ENCODE data around the gene USP28.

Gene USP28

DNA sequence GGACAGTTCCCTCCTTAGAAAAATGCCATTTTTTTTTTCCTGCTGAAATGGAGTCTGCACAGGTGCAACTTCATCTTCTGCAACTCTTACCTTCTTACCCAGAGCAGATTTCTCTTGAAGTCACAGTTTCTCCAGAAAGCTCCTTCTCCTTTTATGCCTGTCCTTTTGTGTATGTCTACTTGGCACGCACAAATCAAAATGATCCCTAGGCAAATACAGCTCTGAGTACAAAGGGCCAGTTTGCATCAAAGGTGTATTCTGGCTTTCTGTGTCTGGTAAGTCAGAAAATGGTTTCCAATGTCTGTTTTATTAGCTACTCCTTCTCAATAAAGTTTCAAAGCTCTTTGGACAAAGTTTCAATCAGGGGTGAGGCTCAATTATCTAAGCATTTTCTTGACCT, 93.2 kb downstream of the USP28 start:
- DNase-seq (ENCODE audit: low read depth), result no peak
- TF ChIP-seq, protein P1, sequence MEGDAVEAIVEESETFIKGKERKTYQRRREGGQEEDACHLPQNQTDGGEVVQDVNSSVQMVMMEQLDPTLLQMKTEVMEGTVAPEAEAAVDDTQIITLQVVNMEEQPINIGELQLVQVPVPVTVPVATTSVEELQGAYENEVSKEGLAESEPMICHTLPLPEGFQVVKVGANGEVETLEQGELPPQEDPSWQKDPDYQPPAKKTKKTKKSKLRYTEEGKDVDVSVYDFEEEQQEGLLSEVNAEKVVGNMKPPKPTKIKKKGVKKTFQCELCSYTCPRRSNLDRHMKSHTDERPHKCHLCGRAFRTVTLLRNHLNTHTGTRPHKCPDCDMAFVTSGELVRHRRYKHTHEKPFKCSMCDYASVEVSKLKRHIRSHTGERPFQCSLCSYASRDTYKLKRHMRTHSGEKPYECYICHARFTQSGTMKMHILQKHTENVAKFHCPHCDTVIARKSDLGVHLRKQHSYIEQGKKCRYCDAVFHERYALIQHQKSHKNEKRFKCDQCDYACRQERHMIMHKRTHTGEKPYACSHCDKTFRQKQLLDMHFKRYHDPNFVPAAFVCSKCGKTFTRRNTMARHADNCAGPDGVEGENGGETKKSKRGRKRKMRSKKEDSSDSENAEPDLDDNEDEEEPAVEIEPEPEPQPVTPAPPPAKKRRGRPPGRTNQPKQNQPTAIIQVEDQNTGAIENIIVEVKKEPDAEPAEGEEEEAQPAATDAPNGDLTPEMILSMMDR (conservative IDR thresholded peaks at IDR 0.05; ENCODE audit: control insufficient read depth, insufficient read depth, low read depth, low read length), result no peak
- no peak overlapping the region for H3K4me3 ChIP-seq (ENCODE audit: control insufficient read depth, low read depth, low read length)

DNA sequence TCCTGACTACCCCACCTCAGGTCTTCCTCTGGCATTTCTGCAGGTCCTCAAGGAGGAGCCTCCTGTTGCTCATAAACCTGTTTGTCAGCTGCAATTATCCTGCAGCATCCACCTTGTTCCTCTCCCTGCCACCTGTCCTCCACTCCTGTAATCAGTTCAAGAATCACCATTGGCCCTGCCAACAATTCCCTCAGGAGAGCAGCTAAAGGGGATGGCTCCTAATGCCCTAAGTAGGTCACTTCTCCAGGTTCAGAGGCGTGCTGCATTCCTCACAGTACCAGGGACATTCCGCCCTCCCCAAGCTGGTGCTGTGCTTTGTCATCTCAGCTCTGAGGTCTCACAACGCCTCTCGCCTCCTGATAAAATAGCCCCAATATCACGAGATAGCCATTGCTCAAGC, 93.7 kb downstream of the USP28 start:
- DNase-seq (ENCODE audit: low read depth), result no peak
- TF ChIP-seq, protein P1 (conservative IDR thresholded peaks at IDR 0.05; ENCODE audit: control insufficient read depth, insufficient read depth, low read depth, low read length), result no peak

DNA sequence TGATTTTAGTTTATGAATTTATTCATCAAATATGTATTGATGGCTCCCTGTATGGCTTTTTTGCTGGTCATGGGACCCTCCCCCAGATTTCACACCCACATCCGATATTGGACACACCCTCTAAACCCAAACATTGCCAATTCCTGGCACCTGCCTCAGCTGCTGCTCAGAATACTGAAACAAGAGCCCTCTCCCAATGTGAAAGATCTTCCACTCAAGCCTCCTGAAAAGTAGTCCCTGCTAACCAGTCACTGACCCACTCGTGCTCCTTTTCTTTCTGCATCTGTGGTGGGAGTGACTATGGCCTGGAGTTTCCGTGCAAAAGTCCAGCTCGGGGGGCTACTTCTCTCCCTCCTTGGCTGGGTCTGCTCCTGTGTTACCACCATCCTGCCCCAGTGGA, 95.9 kb downstream of the USP28 start, which contains the start of gene CLDN25:
Gene CLDN25 (plus strand): TSS at position 301 of the 400 bp plus-strand sequence. CDS start 0 bp downstream, at position 301.
- H3K4me3 ChIP-seq (ENCODE audit: control insufficient read depth, low read depth, low read length), result no peak within 1 kb of the TSS

More for the DNA sequence above, 93.7 kb downstream of the USP28 start:
- H3K4me3 ChIP-seq (ENCODE audit: control insufficient read depth, low read depth, low read length), result no peak overlapping the region

DNA sequence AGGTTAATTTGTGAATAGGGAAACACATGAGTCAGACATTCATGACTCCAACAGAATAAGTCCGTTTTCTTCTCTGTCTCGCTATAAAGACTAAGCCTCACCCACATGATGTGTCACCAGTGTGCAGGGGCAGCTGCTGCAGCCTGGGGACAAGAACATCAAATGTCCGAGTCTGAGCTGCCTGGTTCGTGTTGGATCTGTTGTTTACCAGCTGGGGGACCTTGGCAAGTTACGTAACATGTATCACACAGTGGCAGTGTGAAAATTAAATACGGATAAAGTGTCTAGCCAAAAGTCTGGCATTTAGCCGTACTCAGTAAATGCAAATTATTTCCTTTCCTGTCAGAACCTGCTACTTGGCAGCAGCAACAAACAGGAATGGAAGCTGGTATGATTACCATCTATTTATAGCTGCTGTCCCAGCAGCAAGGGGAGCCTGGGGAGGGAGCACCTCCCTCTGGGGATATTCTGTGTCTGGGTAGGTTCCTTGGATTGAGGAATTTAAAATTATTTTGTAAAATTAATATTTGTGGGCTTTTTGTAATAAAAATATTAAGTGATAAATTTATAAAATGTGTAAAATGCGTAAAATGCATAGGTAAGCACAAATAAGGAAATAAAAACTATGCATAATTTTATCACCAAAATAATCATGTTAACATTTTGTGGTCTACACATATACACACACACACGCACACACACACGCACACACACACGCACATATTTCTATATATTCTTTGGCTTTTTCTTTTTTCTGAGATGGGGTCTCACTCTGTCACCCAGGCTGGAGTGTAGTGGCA, 97.1 kb downstream of the USP28 start:
- H3K4me3 ChIP-seq (ENCODE audit: control insufficient read depth, low read depth, low read length), result no peak overlapping the region
- TF ChIP-seq, protein P1 (conservative IDR thresholded peaks at IDR 0.05; ENCODE audit: control insufficient read depth, insufficient read depth, low read depth, low read length), result no peak
- peak; percentile 12 for DNase-seq (ENCODE audit: low read depth)

More for the DNA sequence above, 95.9 kb downstream of the USP28 start, which contains the start of gene CLDN25:
- no peak for DNase-seq (ENCODE audit: low read depth)
- TF ChIP-seq, protein P1 (conservative IDR thresholded peaks at IDR 0.05; ENCODE audit: control insufficient read depth, insufficient read depth, low read depth, low read length), result no peak

DNA sequence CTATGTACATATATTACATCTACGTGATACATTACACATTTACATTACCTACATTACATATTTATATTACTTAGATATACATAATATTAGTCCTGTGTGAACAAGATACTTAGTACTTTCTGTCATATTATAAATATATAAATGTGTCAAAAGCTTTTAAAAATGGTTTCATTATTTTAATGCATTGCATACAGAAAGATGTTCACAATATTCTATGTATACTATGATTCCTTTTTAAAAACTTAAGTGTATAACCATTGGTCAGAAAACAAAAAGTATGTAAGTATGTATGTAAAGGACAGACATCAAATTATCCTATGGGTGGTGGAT, 101.2 kb downstream of the USP28 start:
- TF ChIP-seq, protein P1 (conservative IDR thresholded peaks at IDR 0.05; ENCODE audit: control insufficient read depth, insufficient read depth, low read depth, low read length), result no peak
- DNase-seq (ENCODE audit: low read depth), result no peak
- no peak overlapping the region for H3K4me3 ChIP-seq (ENCODE audit: control insufficient read depth, low read depth, low read length)

DNA sequence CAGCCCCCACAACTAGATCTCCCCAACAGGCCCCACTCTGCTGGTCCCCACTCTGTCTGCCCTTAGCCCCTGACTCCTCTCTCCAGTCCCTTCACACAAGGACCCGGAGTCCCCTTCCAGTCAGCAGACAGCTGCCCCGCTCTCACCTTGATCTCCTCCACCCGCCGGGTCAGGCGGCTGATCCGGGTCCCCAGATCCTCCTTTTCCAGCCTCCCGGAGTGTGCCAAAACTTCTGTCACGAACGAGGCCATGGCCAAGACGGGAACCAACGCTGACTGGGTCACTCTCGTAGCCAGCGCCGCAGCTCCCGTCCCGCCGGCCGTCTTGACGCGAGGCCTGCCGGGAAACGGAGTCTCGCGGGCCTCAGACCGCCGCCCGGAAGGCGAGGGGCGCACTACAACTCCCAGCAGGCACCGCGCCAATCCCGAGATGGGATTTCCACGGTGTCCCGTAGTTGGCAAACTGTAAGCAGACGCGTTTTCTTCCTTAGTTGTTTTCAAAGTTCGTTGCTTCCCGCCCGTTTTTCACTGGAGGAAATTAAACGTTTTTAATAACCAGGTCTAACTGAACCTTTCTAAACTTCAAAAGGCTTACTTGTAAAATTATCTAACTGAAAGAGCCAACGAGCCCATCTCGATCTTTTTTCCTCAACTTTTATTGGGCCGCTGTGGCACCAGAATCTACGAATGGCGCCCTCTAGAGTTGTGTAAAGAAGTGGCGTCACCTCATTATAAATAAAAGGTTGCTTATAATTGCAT, 101.8 kb downstream of the USP28 start, which contains the start of gene ZW10:
Gene ZW10 (minus strand): TSS at position 277 of the 758 bp plus-strand sequence. CDS start 26 bp downstream, at position 251.
- peak; percentile 96 for DNase-seq (ENCODE audit: low read depth)
- H3K4me3 ChIP-seq (ENCODE audit: control insufficient read depth, low read depth, low read length), result peak within 1 kb of the TSS; percentile 98
- TF ChIP-seq, protein P1 (conservative IDR thresholded peaks at IDR 0.05; ENCODE audit: control insufficient read depth, insufficient read depth, low read depth, low read length), result peak; percentile 76

Data from fibroblast of mammary gland (primary cell).